GM21529 (cell line): ENCODE results near the gene AMT.

ENCODE experiments used
- ATAC-seq: cut with Tn5 transposase; IDR thresholded peaks from one replicate; pipeline ENCODE4 v1.9.1; 2021; ENCODE audit not compliant: unreplicated experiment

Gene AMT, protein sequence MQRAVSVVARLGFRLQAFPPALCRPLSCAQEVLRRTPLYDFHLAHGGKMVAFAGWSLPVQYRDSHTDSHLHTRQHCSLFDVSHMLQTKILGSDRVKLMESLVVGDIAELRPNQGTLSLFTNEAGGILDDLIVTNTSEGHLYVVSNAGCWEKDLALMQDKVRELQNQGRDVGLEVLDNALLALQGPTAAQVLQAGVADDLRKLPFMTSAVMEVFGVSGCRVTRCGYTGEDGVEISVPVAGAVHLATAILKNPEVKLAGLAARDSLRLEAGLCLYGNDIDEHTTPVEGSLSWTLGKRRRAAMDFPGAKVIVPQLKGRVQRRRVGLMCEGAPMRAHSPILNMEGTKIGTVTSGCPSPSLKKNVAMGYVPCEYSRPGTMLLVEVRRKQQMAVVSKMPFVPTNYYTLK

GRCh38 chr3:49422379-49423248, at the start of gene AMT:
Gene AMT, minus strand, starts transcription at chr3:49422473. Its CDS starts 23 bp downstream, at chr3:49422450.
- no peak for ATAC-seq

GRCh38 chr3:49470714-49471420, 48.6 kb upstream of the AMT start:
- peak; percentile 25 for ATAC-seq

DNA sequence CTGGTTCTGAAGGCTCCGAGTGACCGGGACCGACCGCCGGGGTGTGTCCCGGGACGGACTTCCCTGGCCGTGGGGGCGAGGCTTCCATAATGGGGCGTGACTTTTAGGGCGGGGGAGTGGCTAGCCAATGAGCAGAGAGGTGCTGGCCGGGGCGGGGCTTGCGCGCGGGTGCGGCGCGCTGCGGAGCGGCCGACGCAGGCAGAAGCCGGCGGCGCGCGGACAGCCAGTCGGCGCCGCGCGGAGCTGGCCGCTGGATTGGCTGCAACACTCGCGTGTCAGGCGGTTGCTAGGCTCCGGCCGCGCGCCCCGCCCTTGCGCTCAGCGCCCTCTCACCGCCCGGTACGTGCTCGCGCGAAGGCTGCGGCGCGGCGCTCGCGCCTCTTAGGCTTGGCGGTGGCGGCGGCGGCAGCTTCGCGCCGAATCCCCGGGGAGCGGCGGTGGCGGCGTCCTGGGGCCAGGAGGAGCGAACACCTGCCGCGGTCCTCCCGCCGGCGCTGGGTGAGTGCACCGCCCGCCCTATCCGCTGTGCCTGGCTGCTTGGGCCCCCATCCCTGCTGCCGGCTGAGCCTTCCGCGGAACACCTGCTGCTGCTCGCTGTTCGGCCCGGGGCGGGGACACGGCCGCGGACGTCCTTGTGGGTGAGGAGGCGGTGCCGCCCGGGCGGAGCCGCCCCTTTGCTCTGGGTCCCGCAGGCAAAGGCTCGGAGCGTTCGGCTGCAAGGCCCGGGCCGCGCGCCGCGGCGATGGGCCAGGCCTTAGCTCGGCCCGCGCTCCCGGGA, 47.9 kb upstream of the AMT start, which contains the start of gene DAG1:
TSS of gene DAG1 (plus strand) at position 332 of the 778 bp plus-strand sequence. CDS start 40,268 bp downstream, outside the sequence.
- ATAC-seq, result peak; percentile 77

DNA sequence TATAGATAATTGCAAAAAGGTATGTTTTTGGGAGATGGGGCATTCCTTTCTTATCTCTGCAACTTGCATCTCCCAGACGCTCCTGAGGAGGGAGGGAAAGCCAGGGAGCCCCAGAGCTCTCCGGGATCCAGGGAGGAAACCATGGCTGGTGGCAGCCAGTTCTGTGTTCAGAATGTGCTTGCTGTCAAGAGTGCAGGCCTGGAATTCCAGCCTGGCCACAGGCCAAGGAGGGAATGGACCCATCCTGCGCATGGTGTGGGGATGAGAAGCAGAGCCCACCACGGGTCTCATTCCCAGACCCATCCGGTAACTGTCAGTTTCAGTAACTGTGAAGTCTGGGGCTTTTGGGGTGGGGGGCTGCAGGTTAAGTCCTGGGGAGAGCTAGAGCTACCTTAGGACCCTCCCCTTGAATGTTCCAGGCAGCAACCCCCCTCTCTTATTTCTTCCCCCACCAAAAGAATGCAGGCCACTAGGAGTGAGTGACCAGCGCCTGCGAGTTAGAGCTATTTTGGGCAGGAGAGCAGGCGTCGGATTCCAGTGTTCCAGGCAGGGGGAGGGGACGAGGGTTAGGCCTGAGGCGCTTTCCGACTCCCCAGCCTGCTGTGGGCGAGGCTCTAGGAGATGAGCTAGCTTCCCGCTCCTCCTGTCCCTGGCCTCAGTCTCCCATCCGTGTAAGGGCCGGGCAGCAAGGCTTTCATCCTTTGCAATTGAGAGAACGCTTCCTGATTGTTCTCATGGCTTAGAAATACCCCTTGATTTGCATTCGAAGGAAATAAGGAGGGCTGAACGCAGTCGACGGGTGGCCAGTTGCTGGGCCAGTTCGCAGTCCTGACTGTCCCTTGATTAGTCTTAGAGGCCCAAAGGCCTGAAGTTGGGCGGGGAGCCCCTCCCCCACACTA, 47.0 kb upstream of the AMT start:
- peak; percentile 0 for ATAC-seq

DNA sequence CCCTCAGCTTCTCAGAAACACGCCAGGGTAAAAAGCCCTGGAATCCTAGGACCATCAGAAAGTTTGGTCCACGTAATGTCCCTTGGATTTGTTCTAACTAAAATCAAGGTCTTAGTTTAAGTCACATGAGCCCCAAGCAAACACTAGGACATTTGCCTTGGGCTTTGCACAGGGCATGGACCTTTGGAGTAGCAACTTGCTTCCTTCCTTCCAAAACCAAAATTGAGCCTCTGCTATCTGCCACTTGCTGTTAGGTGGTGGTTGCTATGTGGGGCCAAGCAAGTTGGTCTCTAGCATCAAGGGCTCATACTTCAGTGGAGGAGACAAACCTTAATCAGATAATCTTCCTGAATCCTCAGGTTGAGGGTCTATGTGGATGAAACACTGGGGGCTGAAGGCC, 43.8 kb upstream of the AMT start:
- no peak for ATAC-seq

DNA sequence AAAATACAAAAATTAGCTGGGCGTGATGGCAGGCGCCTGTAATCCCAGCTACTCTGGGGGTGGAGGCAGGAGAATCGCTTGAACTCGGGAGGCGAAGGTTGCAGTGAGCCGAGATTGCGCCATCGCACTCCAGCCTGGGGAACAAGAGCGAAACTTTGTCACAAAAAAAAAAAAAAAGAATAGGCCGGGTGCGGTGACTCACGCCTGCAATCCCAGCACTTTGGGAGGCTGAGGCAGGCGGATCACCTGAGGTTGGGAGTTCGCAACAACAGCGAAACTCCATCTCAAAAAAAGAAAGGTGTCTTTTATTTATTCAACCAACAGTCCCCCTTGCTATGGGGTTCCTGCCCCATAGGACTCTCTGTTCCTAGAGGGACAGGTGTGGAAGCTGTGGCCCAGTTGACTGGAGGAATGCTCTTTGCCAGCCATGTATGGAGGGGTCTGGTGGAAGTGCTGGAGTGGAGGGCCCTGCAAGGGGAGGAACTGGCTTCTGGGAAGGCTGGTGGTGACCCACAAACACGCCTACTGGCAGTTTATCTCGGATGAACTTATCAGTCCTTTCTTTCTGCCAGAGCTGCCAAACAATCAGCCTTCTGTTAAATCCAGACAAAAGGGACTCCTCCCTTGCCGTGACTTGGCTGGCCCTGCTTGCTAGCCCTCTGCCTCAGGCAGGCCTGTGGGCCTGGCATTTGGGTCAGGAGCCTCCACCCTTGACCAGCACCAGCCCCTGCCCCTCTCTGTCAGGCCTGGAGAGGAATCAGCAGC, 43.2 kb upstream of the AMT start:
- no peak for ATAC-seq

DNA sequence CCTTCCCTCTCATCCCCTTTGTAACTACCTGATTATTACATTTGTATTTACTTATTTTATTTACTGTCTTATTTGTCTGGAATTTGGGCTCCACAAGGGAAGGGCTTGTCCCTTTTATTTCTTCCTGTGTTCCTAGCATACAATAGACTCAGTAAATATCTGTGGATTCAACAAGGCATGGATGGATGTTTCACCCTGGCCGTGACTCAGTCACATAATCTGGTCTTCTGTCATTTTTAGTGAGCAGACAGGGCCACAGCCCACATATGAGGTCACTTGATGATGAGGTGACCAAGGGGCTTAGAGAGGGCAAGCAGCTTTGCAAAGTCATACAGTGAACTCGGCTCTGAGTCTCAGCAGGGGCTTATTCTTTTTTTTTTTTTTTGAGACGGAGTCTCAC, 39.9 kb upstream of the AMT start:
- no peak for ATAC-seq

DNA sequence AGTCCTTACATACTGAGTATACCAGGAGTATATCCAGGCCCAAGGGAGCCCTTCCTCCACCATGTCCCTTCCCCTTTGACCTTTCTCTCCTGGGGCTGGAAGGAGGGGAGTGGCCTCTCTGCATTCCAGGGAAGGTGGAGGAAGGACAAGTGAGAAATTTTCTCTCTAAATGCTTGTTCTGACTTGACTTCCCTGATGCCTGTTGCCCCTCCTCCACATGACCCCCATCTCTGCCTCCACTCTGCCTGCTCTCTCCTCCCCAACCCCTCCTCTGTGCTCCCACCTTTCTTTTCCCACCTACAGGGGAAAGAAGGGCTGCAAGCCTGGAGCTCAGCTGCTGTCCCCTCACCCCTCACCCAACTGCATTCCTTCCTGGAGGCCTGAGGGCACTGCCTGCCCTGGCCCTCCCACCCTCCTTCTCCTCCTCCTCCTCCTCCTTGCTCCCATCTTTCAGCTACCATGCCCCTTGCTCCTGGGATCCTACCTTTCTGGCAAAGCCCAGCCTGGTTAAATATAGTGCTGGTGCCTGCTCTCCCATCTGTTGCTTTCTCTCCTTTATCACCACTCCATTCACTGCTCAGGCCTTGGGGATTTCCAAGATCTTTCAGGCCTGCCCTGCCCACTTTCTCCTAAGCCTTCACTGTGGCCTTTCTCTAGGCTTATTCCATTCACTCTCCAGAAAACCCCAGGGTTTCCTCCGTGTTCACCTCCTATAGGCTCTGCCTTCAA, 39.3 kb upstream of the AMT start:
- no peak for ATAC-seq

GRCh38 chr3:49460956-49461355, 38.7 kb upstream of the AMT start:
- no peak for ATAC-seq

DNA sequence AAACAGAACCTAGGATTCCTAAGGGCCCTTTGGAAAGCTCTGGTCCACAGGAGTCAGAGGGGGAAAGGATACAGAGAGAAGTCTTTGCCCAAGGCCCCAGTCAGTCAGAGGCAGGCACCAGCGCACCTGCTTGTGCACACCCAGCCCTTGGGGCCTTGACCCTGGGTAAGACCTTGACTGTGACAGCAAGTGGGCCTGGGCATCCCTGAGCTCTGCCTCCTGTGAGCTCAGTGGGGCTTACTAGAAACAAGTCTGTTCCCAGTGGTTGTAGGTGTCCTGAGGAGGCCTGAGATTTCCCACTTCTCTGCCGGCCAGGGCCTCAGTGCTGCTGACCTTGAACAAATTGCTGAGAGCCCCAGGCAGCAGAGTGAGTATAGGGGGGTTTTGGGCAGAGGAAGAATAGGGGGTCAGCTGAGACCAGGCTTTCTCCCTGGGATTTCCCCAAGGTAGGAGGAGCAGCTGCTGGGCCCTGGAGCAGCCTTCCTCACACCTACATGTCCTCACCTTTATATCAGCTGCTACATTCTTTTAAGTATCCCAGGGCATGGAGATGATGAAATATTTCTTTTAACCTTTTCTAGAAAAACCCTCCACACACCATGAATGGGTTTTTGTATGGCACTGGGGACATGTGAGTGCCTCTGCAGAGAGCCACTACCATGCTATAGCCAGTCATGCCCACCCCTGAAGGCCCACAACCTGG, 38.1 kb upstream of the AMT start:
- no peak for ATAC-seq

DNA sequence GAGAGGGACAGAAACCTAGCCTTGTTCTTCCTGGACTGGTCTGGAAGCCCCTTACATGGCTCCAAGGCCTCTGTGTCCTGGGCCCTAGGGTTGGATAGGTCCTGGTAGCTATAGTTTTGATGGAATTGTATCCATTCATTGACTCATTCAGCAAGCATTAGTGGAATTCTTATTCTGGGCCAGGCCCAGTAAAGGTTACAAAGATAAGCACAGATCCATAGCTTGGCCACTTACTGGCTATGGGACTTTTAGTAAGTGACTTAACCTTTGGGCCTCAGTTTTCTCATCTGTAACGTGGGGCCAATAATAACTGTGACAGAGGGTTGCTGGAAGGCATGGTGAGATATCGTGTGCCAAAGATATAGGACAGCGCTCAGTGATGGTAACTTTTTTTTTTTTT, 34.2 kb upstream of the AMT start:
- no peak for ATAC-seq

DNA sequence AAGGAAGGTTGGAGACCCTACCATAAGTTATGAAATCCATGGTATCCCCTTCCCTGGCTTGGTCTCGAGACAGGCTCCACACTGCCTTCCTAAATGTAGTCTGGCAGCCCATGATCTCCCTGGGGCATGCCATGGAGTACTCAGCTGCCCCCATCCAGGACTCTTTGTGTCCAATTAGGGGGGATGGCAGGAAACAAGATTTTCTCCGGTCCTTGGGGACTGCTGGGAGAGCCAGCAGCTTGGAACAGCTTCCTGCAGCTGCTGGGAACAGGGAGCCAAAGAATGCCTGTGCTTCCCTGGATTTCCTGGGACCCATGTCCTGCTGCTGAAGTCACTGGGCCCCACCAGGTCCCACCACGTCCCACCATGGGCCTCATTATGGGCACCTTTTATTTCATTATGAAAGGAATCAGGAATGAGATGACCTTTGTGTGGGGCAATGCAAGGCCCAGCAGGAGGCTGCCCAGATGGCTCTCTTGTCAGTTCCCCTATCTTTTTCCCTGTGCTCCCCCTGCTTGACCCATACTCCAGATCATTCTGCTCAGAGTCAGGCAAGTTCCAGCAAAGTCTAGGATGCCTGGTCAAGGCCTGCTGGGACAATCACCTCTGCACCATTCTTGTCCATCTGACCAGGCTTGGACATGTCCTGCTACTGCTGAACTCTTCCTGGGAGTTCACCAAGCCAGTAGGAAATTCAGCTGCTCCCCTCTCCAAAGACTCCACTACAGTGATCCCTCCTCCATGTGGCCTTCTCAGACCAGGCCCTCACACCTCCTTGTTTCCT, 32.8 kb upstream of the AMT start:
- ATAC-seq, result no peak

- no peak for ATAC-seq
Observed at GRCh38 chr3:49454458-49454857, 32.2 kb upstream of the AMT start.

- ATAC-seq, result no peak
Observed at GRCh38 chr3:49453621-49454020, 31.3 kb upstream of the AMT start.

DNA sequence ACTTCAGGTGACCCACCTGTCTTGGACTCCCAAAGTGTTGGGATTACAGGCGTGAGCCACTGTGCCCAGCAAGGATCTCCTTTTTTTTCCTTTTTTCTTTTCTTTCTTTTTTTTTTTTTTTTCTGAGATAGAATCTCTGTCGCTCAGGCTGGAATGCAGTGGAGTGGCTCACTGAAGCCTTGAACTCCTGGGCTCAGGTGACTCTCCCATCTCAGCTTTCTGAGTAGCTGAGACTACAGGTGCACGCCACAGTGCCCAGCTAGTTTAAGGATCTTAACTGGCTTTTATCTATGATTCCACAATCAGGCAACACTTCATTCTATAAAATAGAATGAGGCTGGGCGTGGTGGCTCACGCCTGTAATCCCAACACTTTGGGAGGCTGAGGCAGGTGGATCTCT, 23.1 kb upstream of the AMT start:
- no peak for ATAC-seq

- ATAC-seq, result no peak
Observed at GRCh38 chr3:49434731-49435130, 12.5 kb upstream of the AMT start.

- peak; percentile 10 for ATAC-seq
Observed at GRCh38 chr3:49428752-49429080, 6.4 kb upstream of the AMT start.
